GM21381 (cell line): ENCODE data around the gene PIK3C2A.

Experiments
- ATAC-seq: cut with Tn5 transposase; IDR thresholded peaks from one replicate; pipeline ENCODE4 v1.9.1; 2021; ENCODE audit warnings: mild to moderate bottlenecking, moderate library complexity; ENCODE audit not compliant: unreplicated experiment

PIK3C2A gene

GRCh38 chr11:17214338-17214737 lies 6.6 kb upstream of the PIK3C2A start:
- ATAC-seq, result no peak

DNA sequence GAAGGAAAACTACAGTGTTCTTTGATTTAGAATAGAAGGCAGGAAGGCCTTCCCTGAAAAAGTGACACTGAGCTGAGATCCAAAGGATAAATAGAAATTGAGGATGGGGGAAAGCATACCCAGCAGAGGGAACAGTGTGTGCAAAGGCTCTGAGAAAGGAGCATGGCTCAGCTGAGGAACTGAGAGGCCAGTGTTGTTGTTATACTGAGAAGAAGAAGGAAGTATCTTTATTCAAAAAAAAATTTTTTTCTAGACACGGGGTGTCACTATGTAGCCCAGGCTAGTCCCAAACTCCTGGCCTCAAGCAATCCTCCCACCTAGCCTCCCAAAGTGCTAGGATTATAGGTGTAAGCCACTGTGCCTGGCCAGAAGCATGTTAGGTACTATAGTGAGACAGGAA lies 3.5 kb upstream of the PIK3C2A start:
- ATAC-seq, result no peak

DNA sequence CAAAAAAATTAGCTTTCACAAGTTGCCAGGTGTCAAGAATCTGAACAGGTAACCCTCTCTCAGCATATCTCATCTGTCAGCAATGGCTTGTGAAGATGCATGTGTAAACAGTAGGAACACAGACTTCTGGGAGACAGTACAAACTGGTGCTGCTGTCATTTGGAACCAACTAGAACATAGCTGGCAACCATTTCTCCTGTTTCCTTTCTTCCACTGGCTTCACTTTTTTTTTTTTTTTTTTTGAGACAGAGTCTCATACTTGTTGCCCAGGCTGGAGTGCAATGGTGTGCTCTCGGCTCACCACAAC lies 2.1 kb upstream of the PIK3C2A start:
- no peak for ATAC-seq

DNA sequence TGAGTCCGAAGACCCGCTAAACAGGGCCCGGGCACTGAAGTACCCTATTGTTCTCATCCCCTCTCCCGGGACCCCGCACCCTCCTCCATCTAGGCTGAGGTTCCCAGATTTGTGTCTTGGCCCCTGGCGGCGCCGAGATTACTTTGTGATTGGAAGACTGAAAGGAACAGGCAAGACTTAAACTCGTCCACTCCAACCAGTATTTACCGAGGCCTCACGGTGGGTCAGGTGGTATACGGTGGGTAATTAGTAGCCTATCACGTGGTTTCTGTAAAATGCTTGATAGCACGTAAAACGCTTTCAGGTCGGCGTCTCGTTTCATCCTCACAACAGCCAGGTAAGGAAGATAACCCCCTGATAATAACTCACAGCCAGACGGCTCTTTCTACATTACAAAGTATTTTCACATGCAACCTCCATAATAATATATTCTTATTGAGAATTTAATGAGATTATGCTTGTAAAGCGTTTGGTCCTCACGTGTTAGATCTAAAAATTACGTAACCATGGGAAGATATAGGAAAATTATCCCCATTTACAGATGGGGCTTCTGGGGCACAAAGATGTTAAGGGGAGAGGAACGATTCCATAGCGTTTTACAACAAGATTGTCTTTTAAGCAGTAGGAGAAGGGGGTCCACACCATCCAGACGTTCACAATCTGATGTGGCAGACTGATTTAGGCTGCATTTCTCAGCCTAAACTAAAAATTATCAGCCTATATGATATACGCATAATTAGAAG lies 642 bp upstream of the PIK3C2A start:
- ATAC-seq, result peak; percentile 47

DNA sequence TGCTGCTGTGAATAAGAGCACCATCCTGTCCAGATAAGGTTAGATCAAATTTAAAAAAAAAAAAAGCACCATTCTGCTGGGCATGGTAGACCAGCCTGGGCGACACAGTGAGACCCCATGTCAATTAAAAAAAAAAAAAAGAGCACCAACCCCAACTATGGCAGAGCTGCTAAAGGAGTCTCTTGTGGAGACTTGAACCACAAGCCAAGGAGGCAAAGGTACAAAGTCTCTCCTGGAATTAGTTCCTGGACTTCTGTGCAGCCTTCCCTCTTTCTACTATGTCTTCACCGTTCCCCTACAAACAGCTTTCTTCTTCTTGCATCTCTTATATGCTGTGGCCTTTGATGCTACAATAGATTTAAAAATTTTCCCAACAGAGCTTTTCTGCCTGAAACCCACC lies 1.3 kb downstream of the PIK3C2A start:
- no peak for ATAC-seq

DNA sequence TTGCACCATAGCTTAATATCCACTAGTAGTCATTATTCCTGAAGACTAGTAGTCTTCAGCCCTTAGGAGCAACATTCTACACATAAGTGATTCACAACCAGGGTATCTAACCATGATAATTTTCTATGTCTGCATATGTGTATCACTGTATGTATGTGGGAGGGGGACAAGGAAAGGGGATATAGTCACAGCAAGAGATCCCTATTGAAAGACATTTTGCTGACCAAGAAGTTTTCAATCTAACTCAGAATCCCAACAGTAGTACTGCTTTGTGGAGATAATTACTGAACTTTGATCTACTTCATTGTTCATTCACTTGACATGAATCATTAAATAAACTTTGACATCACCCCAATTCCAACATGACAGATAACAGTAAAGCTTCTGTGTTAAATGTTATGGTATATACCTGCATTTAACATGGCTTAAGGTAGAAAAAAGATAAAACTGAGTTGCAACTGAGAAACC lies 10.3 kb downstream of the PIK3C2A start:
- ATAC-seq, result no peak

GRCh38 chr11:17188675-17189074 lies 19.1 kb downstream of the PIK3C2A start:
- no peak for ATAC-seq

DNA sequence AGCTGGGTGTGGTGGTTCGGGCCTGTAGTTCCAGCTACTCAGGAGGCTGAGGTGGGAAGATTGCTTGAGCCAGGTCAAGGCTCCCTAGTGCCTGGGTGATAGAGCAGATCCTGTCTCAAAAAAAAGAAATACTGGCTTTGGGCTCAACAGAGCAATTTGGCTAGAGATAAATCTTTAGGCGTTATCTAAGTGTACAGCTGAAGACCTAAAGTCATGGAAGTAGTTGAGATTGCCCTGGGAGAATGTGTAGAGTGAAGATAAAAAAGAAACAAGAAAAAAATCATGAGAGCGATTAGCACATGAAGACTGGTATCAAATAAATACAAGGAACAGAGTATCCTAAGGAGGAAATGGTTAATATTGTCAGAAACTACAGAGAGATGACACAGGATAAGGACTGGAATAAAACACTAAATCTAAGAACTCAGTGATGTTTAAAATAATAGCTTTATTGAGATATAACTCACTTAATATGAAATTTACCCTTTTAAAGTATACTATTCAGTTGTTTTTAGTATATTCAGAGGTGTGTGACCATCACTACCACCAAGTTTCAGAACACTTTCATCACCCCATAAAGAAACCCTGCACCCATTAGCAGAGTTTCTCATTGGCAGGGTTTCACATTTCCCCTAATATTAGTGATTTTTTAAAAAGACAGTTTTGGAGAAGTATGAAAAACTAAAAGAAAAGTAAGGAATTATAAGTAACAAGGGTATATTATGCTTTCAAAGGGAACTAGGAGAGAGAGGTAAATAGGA lies 20.7 kb downstream of the PIK3C2A start:
- no peak for ATAC-seq

- ATAC-seq, result no peak
Measured at GRCh38 chr11:17185938-17186337, 21.8 kb downstream of the PIK3C2A start.

DNA sequence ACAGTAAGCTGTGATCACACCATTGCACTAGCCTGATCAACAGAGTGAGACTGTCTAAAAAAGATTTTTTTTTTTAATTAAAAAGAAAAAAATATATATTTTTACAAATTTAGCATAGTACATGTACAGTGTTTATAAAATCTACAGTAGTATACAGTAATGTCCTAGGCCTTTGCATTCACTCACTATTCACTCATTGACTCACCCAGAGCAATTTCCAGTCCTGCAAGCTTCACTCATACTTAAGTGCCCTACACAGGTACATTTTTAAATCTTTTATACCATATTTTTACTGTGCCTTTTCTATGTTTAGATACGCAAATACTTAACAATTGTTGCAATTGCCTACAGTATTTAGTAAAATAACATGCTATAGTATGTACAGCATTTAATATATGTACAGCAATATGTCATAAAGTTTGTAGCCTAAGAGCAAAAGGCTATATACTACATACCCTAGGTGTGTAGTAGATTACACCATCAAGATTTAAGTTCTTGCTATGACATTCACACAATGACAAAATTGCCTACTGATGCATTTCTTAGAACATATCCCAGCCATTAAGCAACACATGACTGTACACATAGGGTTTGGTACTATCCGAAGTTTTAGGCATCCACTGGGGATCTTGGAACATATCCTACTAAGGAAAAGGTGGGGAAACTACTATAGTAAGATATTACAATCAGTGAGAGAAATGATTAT lies 22.8 kb downstream of the PIK3C2A start:
- ATAC-seq, result no peak

- no peak for ATAC-seq
Measured at GRCh38 chr11:17183836-17184235, 23.9 kb downstream of the PIK3C2A start.

DNA sequence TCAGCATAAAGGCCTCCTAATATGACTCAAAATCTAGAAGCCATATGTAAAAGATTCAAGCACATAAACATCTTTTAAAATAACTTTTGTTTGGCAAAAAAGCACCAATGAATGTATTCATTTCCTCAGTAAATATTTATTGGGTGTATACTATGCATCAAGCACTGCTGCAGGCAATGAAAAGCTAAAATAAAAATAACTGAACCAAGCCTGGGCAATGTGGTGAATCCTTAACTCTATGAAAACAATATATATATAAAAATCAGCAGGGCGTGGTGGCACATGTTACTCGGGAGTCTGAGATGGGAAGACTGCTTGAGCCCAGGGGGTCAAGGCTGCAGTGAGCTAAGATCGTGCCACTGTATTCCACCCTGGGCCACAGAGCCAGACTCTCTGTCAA lies 27.8 kb downstream of the PIK3C2A start:
- no peak for ATAC-seq

- no peak for ATAC-seq
Measured at GRCh38 chr11:17173332-17173731, 34.5 kb downstream of the PIK3C2A start.

DNA sequence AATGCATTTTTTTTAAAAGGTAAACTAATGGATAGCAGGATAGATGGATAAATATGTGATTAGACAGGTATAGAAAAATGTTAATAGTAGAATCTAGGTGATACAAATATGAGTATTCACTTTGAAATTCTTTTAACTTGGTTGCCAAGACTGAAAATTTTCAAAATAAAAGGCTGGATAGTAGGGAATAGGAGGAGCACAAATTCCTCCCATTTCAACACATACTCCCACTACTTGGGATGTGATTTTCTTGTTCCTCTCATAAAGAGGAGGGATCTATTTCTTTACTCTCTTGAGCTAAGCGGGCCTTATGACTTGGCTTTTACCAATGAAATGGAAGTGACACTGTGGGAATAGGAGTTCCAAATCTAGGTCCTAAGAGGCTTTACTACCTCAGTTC lies 35.9 kb downstream of the PIK3C2A start:
- no peak for ATAC-seq

DNA sequence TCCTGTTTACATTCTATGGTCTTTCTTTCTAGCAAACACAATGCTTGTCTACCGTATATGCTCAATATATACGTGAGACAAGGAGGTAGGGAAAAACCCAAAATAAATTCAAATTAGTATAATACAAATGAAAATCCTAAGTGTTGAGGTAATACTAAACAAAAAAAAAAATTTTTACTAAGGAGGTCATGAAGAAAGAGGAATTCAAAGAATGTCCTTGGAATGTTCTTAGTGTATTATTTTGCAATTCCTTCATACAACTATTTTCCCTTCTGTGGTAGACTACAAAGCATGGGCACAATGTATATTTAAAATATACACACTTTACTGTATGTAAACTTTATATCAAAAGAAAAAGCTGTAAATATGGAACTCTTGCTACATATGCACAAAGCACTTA lies 36.4 kb downstream of the PIK3C2A start:
- no peak for ATAC-seq

DNA sequence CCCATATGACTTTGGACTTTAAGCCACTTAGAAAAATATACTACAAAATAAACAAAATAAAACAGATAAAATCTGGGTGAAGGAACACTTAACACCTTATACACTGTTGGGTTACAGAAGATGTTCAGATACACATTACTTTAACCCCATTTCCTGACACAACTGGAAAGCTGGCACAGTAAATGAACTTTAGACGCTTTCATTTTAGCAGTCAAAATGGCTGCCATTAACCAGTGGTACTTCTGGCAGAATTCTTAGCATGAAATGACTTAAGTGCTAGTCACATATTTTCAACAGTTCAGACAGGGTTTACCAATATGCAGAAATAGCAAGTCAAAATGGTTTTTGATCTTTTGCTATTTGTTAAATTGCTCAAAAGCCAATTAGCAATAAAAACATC lies 37.9 kb downstream of the PIK3C2A start:
- ATAC-seq, result no peak

- no peak for ATAC-seq
Measured at GRCh38 chr11:17165247-17165890, 42.4 kb downstream of the PIK3C2A start.

GRCh38 chr11:17164361-17165246 lies 43.2 kb downstream of the PIK3C2A start:
- ATAC-seq, result no peak

GRCh38 chr11:17163736-17164135 lies 44.0 kb downstream of the PIK3C2A start:
- no peak for ATAC-seq

DNA sequence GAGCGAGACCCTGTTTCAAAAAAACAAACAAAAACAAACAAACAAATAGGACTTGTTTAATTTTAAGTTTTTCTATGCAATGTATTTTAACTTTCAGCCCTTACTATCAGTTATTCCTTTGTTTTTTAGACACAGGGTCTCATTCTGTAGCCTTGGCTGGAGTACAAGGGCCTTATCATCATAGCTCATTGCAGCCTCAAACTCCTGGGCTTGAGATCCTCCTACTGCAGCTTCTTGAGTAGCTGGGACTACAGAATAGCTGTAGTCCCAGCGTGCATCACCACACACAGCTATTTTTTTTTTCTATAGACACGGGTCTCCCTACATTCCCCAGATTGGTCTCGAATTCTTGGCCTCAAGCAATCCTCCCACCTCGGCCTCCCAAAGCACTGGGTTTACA lies 44.5 kb downstream of the PIK3C2A start:
- no peak for ATAC-seq
